ENCODE data around the gene LIF.

- no peak for TF ChIP-seq EZH2phosphoT487 (IDR thresholded peaks at IDR 0.05; ENCODE audit: low read depth, severe bottlenecking, unreplicated experiment)
- TF ChIP-seq, protein P1, sequence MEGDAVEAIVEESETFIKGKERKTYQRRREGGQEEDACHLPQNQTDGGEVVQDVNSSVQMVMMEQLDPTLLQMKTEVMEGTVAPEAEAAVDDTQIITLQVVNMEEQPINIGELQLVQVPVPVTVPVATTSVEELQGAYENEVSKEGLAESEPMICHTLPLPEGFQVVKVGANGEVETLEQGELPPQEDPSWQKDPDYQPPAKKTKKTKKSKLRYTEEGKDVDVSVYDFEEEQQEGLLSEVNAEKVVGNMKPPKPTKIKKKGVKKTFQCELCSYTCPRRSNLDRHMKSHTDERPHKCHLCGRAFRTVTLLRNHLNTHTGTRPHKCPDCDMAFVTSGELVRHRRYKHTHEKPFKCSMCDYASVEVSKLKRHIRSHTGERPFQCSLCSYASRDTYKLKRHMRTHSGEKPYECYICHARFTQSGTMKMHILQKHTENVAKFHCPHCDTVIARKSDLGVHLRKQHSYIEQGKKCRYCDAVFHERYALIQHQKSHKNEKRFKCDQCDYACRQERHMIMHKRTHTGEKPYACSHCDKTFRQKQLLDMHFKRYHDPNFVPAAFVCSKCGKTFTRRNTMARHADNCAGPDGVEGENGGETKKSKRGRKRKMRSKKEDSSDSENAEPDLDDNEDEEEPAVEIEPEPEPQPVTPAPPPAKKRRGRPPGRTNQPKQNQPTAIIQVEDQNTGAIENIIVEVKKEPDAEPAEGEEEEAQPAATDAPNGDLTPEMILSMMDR (IDR thresholded peaks at IDR 0.05; ENCODE audit: poor library complexity) = no peak
These were observed 38.8 kb upstream of the LIF start for GRCh38 chr22:30285176-30285845.
